Panc1 (cell line): ENCODE results near the gene FBXL17. TPM values are rescaled to one million over a fixed set of nuclear protein-coding genes. Genes with fewer than 3 reads are reported as not detected.

Source experiments
- ATAC-seq: fragments of 200-7000 bp; cut with Tn5 transposase; 2 replicates; pipeline ENCODE4 v1.9.1; 2020; ENCODE audit warnings: mild to moderate bottlenecking, moderate library complexity
- BruUV-seq: library from RNA; stranded (reverse); fragments of 400-500 nt; replicated peaks from 2 replicates; lab custom pipeline; 2021; lab: Mats Ljungman, UMichigan
- CTCF ChIA-PET: fragments of 300-600 bp; sonication (Branson Sonifier 250); formaldehyde crosslinking; loops from one replicate; lab custom pipeline; 2022; ENCODE audit warnings: antibody characterized with exemption; lab: Charles Lee
- POLR2A ChIA-PET: fragments of 300-600 bp; sonication (Branson Sonifier 250); formaldehyde crosslinking; loops from one replicate; lab custom pipeline; 2022; ENCODE audit warnings: antibody characterized with exemption; lab: Charles Lee
- DNase-seq: peaks from one replicate; pipeline ENCODE4 v3.0.0-alpha.2; 2010; ENCODE audit warnings: low read depth, low spot score
- H3K27ac ChIP-seq: 2 replicates; pipeline ENCODE4 v1.5.1; 2011; ENCODE audit warnings: mild to moderate bottlenecking, low read length, inconsistent platforms
- H3K27me3 ChIP-seq: fragments of 200-500 bp; sonication (Bioruptor generic); 2 replicates; pipeline ENCODE4 v1.6.0; 2014; ENCODE audit warnings: low read length, inconsistent platforms; ENCODE audit not compliant: control insufficient read depth, insufficient read depth
- H3K36me3 ChIP-seq: fragments of 200-500 bp; sonication (Bioruptor generic); 2 replicates; pipeline ENCODE4 v1.5.1; 2014; ENCODE audit warnings: inconsistent platforms, mild to moderate bottlenecking, low read length, moderate library complexity; ENCODE audit not compliant: control insufficient read depth, insufficient read depth
- H3K4me1 ChIP-seq: 2 replicates; pipeline ENCODE4 v1.5.1; 2011; ENCODE audit warnings: inconsistent platforms, mild to moderate bottlenecking, low read length, moderate library complexity; ENCODE audit not compliant: control insufficient read depth, insufficient read depth
- H3K4me3 ChIP-seq, 2 experiments: 2 replicates each; pipeline ENCODE4 v1.5.1; 2011 to 2012; ENCODE audit warnings: low read depth in 2 of 2, low read length in 2 of 2, mild to moderate bottlenecking in 2 of 2, inconsistent platforms in 1 of 2, moderate library complexity in 1 of 2
- H3K9me3 ChIP-seq: fragments of 200-500 bp; sonication (Bioruptor generic); 2 replicates; pipeline ENCODE4 v1.5.1; 2014; ENCODE audit warnings: low read depth, mild to moderate bottlenecking, inconsistent platforms, low read length, moderate library complexity; ENCODE audit not compliant: control insufficient read depth, insufficient read depth
- POLR2AphosphoS5 ChIP-seq: IDR thresholded peaks from 2 replicates; pipeline ENCODE4 v1.6.1; 2012; ENCODE audit warnings: mild to moderate bottlenecking, low read depth, low read length, moderate library complexity
- SIN3A ChIP-seq: IDR thresholded peaks from 2 replicates; pipeline ENCODE4 v1.6.1; 2012; ENCODE audit warnings: low read depth, mild to moderate bottlenecking, low read length, moderate library complexity, borderline replicate concordance; ENCODE audit not compliant: insufficient read depth
- TCF7L2 ChIP-seq: IDR thresholded peaks from 2 replicates; pipeline ENCODE4 v1.6.1; 2011; ENCODE audit warnings: mild to moderate bottlenecking, low read depth, low read length, inconsistent platforms
- in situ Hi-C: cut with HindIII; loops from 2 replicates; pipeline ENCODE4 v1.10.0; 2016; ENCODE audit warnings: low sequenced_read_pairs, low pct_unique_long_range_greater_than_20kb
- intact Hi-C: fragments of 100-400 bp; cut with micrococcal nuclease; formaldehyde crosslinking; loops from one replicate; pipeline ENCODE4 v1.10.0; 2022; ENCODE audit not compliant: unreplicated experiment
- total RNA-seq: library from RNA; stranded (reverse); gene quantifications from one replicate; pipeline ENCODE4 v1.2.1, GENCODE V29; 2021; ENCODE audit not compliant: unreplicated experiment
- TF ChIP-seq, protein P1 (sequence below), 2 experiments: IDR thresholded peaks; 2 replicates each; pipeline ENCODE4 v1.6.1; 2011 to 2012; ENCODE audit warnings: low read depth in 2 of 2, control low read depth in 1 of 2, low read length in 1 of 2, mild to moderate bottlenecking in 1 of 2, moderate library complexity in 1 of 2; ENCODE audit not compliant: insufficient read depth in 1 of 2
- TF ChIP-seq, protein P2 (sequence below): fragments of 450-650 bp; IDR thresholded peaks from 2 replicates; pipeline ENCODE4 v1.5.1; 2017; ENCODE audit warnings: mild to moderate bottlenecking

FBXL17 gene
- total RNA-seq, 1 experiment from 2014 or later: 17.4 TPM

DNA sequence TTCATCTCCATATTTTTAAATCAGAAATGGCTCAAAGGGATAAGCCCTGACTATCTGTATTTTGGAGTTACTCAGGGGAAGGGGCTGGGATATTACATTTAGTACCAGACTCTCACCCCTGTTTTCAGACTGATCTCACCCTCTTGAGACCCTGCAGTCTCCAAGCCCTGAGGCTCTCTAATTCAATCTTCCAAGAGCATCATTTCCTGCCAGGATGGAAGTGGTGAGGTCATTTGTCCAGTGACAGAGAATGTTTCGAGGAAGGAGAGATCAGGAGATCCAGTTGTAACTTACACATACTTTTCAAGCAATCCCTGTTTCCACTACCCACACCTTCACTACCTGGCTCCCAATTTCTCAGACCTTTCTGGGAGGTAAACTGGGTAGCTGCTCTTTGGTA lies 415.7 kb downstream of the FBXL17 start:
- Histone ChIP-seq H3K9me3 (no peaks in the 10 kb centered on the region), H3K4me1 (no peaks in the 10 kb centered on the region), H3K4me3 (no peak overlapping the region), H3K27me3 (no peaks in the 10 kb centered on the region), H3K36me3 (no peaks in the 10 kb centered on the region), H3K27ac (no peak overlapping the region)
- TF ChIP-seq POLR2AphosphoS5 (no peak), TCF7L2 (no peak), SIN3A (no peak)
- TF ChIP-seq, protein P1, sequence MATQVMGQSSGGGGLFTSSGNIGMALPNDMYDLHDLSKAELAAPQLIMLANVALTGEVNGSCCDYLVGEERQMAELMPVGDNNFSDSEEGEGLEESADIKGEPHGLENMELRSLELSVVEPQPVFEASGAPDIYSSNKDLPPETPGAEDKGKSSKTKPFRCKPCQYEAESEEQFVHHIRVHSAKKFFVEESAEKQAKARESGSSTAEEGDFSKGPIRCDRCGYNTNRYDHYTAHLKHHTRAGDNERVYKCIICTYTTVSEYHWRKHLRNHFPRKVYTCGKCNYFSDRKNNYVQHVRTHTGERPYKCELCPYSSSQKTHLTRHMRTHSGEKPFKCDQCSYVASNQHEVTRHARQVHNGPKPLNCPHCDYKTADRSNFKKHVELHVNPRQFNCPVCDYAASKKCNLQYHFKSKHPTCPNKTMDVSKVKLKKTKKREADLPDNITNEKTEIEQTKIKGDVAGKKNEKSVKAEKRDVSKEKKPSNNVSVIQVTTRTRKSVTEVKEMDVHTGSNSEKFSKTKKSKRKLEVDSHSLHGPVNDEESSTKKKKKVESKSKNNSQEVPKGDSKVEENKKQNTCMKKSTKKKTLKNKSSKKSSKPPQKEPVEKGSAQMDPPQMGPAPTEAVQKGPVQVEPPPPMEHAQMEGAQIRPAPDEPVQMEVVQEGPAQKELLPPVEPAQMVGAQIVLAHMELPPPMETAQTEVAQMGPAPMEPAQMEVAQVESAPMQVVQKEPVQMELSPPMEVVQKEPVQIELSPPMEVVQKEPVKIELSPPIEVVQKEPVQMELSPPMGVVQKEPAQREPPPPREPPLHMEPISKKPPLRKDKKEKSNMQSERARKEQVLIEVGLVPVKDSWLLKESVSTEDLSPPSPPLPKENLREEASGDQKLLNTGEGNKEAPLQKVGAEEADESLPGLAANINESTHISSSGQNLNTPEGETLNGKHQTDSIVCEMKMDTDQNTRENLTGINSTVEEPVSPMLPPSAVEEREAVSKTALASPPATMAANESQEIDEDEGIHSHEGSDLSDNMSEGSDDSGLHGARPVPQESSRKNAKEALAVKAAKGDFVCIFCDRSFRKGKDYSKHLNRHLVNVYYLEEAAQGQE (IDR thresholded peaks at IDR 0.05; ENCODE audit: insufficient read depth in 1 of 2, low read depth in 2 of 2, low read length in 1 of 2): no peak
- TF ChIP-seq, protein P2, sequence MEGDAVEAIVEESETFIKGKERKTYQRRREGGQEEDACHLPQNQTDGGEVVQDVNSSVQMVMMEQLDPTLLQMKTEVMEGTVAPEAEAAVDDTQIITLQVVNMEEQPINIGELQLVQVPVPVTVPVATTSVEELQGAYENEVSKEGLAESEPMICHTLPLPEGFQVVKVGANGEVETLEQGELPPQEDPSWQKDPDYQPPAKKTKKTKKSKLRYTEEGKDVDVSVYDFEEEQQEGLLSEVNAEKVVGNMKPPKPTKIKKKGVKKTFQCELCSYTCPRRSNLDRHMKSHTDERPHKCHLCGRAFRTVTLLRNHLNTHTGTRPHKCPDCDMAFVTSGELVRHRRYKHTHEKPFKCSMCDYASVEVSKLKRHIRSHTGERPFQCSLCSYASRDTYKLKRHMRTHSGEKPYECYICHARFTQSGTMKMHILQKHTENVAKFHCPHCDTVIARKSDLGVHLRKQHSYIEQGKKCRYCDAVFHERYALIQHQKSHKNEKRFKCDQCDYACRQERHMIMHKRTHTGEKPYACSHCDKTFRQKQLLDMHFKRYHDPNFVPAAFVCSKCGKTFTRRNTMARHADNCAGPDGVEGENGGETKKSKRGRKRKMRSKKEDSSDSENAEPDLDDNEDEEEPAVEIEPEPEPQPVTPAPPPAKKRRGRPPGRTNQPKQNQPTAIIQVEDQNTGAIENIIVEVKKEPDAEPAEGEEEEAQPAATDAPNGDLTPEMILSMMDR: no peak
- ChIA-PET POLR2A (no interaction called here), CTCF (no interaction called here)
- intact Hi-C loops (no loop called here), in situ Hi-C loops (no loop called here)
- no peak for DNase-seq
- no peak for ATAC-seq
- no TSS peak for BruUV-seq

DNA sequence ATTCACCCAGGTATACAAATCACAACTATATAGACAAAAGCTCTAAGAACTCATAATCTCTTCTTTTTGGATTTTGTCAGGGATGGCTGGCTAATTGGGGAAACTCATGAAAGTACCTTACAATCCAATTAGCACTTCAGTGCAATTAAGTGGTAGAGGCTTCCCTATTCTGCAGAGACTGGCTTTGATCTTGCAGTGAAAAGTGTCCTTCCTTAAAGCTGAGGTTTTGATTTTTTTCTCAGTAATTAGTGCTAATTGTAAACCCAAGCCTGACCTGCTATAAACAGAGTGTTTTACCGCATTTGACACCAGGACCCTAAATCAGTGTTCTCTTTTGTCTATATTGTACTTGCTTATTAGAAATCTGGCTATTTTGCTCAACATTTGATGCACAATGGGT lies 417.2 kb downstream of the FBXL17 start:
- ATAC-seq: no peak
- Histone ChIP-seq H3K27ac (no peak overlapping the region), H3K36me3 (no peaks in the 10 kb centered on the region), H3K27me3 (no peaks in the 10 kb centered on the region), H3K4me3 (no peak overlapping the region), H3K4me1 (no peaks in the 10 kb centered on the region), H3K9me3 (no peaks in the 10 kb centered on the region)
- intact Hi-C loops: no loop called here
- TF ChIP-seq POLR2AphosphoS5: no peak
- no peak for TF ChIP-seq SIN3A
- TF ChIP-seq TCF7L2: no peak
- TF ChIP-seq, protein P1 (IDR thresholded peaks at IDR 0.05; ENCODE audit: insufficient read depth in 1 of 2, low read depth in 2 of 2, low read length in 1 of 2): no peak
- TF ChIP-seq, protein P2: no peak
- ChIA-PET POLR2A (no interaction called here), CTCF (no interaction called here)
- in situ Hi-C loops: no loop called here
- BruUV-seq: no TSS peak
- no peak for DNase-seq
